Fibroblast of mammary gland (primary cell): ENCODE results near the gene C17orf100.
"Not testable (repeated sequence)": the region's sequence is repeated elsewhere in the genome, so short reads cannot be mapped to it uniquely, and the experiment has no call there.

Source experiments
- DNase-seq: peaks from one replicate; pipeline ENCODE4 v3.0.0-alpha.2; 2010; ENCODE audit warnings: low read depth
- H3K4me3 ChIP-seq: 2 replicates; pipeline ENCODE4 v1.5.1; 2011; ENCODE audit warnings: low read depth, mild to moderate bottlenecking, low read length, moderate library complexity; ENCODE audit not compliant: control insufficient read depth
- TF ChIP-seq, protein P1 (sequence below): conservative IDR thresholded peaks from 2 replicates; pipeline ENCODE4 v1.5.1; 2011; ENCODE audit warnings: low read depth, low read length, inconsistent platforms; ENCODE audit not compliant: control insufficient read depth, insufficient read depth

C17orf100 gene

GRCh38 chr17:6660805-6661463 lies 9.4 kb downstream of the C17orf100 start:
- TF ChIP-seq, protein P1, sequence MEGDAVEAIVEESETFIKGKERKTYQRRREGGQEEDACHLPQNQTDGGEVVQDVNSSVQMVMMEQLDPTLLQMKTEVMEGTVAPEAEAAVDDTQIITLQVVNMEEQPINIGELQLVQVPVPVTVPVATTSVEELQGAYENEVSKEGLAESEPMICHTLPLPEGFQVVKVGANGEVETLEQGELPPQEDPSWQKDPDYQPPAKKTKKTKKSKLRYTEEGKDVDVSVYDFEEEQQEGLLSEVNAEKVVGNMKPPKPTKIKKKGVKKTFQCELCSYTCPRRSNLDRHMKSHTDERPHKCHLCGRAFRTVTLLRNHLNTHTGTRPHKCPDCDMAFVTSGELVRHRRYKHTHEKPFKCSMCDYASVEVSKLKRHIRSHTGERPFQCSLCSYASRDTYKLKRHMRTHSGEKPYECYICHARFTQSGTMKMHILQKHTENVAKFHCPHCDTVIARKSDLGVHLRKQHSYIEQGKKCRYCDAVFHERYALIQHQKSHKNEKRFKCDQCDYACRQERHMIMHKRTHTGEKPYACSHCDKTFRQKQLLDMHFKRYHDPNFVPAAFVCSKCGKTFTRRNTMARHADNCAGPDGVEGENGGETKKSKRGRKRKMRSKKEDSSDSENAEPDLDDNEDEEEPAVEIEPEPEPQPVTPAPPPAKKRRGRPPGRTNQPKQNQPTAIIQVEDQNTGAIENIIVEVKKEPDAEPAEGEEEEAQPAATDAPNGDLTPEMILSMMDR: no peak

GRCh38 chr17:6661464-6661848 lies 9.9 kb downstream of the C17orf100 start:
- DNase-seq: no peak
- no peak overlapping the region for H3K4me3 ChIP-seq
- TF ChIP-seq, protein P1: no peak

More at GRCh38 chr17:6660805-6661463, 9.4 kb downstream of the C17orf100 start:
- no peak overlapping the region for H3K4me3 ChIP-seq
- DNase-seq: no peak

DNA sequence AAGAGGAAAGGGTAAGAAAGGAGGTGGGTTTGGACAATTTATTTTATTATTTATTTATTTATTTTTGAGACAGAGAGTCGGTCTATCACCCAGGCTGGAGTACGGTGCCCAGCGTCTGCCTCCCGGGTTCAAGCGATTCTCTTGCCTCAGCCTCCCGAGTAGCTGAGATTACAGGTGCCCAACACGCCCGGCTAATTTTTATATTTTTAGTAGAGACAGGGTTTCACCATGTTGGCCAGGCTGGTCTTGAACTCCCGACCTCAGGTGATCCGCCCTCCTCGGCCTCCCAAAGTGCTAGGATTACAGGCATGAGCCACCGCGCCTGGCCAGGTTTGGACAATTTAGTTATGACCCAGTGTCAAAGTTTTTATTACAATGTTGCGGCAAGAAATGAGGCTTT lies 11.6 kb downstream of the C17orf100 start:
- H3K4me3 ChIP-seq, DNase-seq: not testable (repeated sequence)

DNA sequence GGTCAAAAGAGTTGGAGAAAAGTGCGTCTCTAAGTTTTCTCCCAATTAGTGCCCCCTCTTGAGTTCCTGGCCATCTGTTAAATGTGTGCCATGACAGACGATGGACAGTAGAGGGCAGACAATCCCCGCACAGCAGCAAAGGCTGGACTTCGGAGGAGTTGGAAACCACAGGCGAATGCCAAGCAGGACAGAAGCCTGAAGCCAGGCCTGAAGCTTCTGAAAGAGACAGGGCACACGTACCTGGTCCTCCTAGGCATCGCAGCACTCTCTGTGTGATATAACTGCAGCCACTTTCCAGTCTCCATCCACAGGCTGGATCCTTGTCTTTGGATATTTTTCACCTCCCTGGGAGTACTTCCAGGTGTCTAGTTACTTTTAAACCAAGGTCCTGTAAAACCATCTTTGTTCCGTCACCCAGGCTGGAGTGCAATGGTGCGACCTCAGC lies 14.5 kb downstream of the C17orf100 start:
- peak; percentile 81 for DNase-seq
- no peak overlapping the region for H3K4me3 ChIP-seq
- TF ChIP-seq, protein P1: peak; percentile 98

- TF ChIP-seq, protein P1: no peak
- no peak for DNase-seq
- no peak overlapping the region for H3K4me3 ChIP-seq
These were observed 15.0 kb downstream of the C17orf100 start for GRCh38 chr17:6666557-6666956.

DNA sequence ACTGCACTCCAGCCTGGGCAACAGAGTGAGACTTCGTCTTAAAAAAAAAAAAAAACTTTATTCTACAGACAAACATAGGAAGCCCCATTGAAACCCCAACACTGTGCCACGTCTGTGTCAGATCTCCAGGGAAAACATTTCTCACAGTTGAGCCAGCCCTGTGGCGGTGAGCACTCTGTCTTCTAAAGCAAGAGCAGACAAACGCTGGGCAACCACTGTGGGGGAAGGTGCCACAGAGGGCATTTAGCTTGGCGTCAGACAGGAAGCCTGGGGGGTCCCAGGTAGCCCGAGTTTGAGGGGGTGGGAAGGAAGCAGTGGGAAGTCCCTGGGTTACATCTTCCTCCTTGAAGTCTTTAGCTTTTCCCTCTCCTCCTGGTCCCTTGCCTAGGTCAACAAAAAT lies 16.0 kb downstream of the C17orf100 start:
- TF ChIP-seq, protein P1: no peak
- no peak overlapping the region for H3K4me3 ChIP-seq
- DNase-seq: no peak

DNA sequence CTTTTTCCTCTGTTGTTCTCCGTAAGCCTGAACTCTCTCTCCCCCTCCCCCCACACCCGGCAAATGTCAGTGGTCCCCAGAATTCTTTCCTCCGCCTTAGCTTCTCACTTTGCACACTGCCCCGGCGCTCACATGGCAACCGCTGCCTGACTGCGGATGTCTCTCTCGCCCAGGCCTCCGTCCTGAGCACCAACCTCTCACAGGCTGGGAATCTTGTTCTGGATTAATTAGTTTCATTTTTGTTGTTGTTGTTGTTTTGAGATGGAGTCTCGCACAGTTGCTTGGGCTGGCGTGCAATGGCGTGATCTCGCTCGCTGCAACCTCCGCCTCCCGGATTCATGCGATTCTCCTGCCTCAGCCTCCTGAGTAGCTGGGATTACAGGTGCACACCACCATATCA lies 16.7 kb downstream of the C17orf100 start:
- TF ChIP-seq, protein P1: no peak
- H3K4me3 ChIP-seq: no peak overlapping the region
- no peak for DNase-seq
